Measurements from ENCODE around the gene TOX2.

DNA sequence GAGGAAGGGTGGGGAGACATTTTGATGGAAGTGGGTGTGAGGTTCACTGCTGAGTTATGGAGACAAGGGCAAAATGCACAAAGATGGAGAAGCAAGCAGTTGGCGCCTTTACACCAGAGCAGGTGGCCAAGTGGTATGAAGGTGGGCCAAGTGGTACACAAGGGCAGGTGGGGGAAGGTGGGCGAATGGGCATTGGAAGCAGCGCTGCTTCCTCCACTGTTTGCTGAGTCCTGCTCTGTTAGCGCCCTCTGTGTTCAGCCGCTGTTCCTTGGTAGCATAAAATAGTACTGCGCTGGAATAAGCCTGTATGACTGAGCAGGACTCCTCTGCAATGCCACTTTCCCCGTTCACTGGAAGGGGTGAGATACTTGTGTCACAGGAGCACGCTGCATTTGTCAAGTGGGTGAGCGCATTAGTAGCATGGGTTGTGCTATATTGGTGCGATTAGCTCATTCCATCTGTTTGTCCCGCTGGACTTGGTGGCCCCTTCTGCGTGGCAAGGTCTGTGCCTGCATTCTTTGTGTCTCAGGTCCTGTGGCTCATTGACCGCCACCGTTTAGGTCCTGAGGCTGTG lies 116.4 kb downstream of the TOX2 start:
- no peak for TF ChIP-seq EZH2 (IDR thresholded peaks at IDR 0.05; ENCODE audit: insufficient read depth, low read length)
- TF ChIP-seq, protein P1, sequence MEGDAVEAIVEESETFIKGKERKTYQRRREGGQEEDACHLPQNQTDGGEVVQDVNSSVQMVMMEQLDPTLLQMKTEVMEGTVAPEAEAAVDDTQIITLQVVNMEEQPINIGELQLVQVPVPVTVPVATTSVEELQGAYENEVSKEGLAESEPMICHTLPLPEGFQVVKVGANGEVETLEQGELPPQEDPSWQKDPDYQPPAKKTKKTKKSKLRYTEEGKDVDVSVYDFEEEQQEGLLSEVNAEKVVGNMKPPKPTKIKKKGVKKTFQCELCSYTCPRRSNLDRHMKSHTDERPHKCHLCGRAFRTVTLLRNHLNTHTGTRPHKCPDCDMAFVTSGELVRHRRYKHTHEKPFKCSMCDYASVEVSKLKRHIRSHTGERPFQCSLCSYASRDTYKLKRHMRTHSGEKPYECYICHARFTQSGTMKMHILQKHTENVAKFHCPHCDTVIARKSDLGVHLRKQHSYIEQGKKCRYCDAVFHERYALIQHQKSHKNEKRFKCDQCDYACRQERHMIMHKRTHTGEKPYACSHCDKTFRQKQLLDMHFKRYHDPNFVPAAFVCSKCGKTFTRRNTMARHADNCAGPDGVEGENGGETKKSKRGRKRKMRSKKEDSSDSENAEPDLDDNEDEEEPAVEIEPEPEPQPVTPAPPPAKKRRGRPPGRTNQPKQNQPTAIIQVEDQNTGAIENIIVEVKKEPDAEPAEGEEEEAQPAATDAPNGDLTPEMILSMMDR (IDR thresholded peaks at IDR 0.05; ENCODE audit: insufficient read depth, low read depth, low read length) = no peak
